Smooth muscle cell (in vitro differentiated cells): Measurements from ENCODE around the gene CMIP. TPM values are rescaled to one million over a fixed set of nuclear protein-coding genes. Genes with fewer than 3 reads are reported as not detected.

ENCODE experiments used
- DNase-seq: peaks from one replicate; lab custom pipeline; 2025; ENCODE audit not compliant: unreplicated experiment; lab: John Stamatoyannopoulos, UW
- H2AFZ ChIP-seq: fragments of 200-600 bp; sonication (generic); 2 replicates; pipeline ENCODE4 v1.6.0; 2016; ENCODE audit warnings: antibody characterized with exemption, low read depth, mild to moderate bottlenecking
- H3F3A ChIP-seq: fragments of 200-600 bp; sonication (generic); 2 replicates; pipeline ENCODE4 v1.6.0; 2017; ENCODE audit warnings: antibody characterized with exemption, low read depth
- H3K27ac ChIP-seq: fragments of 200-600 bp; sonication (generic); 2 replicates; pipeline ENCODE4 v1.5.1; 2016; ENCODE audit warnings: low read depth, mild to moderate bottlenecking
- H3K27me3 ChIP-seq: fragments of 200-600 bp; sonication (generic); 2 replicates; pipeline ENCODE4 v1.6.1; 2016; ENCODE audit warnings: low read depth, mild to moderate bottlenecking
- H3K36me3 ChIP-seq: fragments of 200-600 bp; sonication (generic); 2 replicates; pipeline ENCODE4 v1.5.1; 2016; ENCODE audit warnings: low read depth
- H3K4me1 ChIP-seq: fragments of 200-600 bp; sonication (generic); 2 replicates; pipeline ENCODE4 v1.5.1; 2016; ENCODE audit warnings: low read depth
- H3K4me2 ChIP-seq: fragments of 200-600 bp; sonication (generic); 2 replicates; pipeline ENCODE4 v1.6.0; 2016; ENCODE audit warnings: mild to moderate bottlenecking
- H3K4me3 ChIP-seq: fragments of 200-600 bp; sonication (generic); 2 replicates; pipeline ENCODE4 v1.5.1; 2016; ENCODE audit warnings: mild to moderate bottlenecking
- H3K79me2 ChIP-seq: fragments of 200-600 bp; sonication (generic); 2 replicates; pipeline ENCODE4 v1.6.0; 2016; ENCODE audit warnings: low read depth, mild to moderate bottlenecking
- H3K9ac ChIP-seq: fragments of 200-600 bp; sonication (generic); 2 replicates; pipeline ENCODE4 v1.6.0; 2016; ENCODE audit warnings: low read depth
- H3K9me3 ChIP-seq: fragments of 200-600 bp; sonication (generic); replicated peaks from 2 replicates; pipeline ENCODE4 v1.5.1; 2016; ENCODE audit warnings: low read depth
- H4K20me1 ChIP-seq: fragments of 200-600 bp; sonication (generic); 2 replicates; pipeline ENCODE4 v1.6.0; 2016; ENCODE audit warnings: low read depth
- WGBS: methylation state at CpG from one replicate; pipeline ENCODE4 v1.1.7; 2016; ENCODE audit warnings: low lambda C conversion rate; 5-methylcytosine and 5-hydroxymethylcytosine counted together
- polyA plus RNA-seq: library from polyadenylated mRNA; unstranded; fragments of >200 nt; fragmentation: Nextera tagmentation; extraction: Ambion mirVana; gene quantifications from 2 replicates; pipeline ENCODE4 v1.2.1, GENCODE V29; 2016
- total RNA-seq: library from RNA; depleted of rRNA; stranded (reverse); fragments of >200 nt; gene quantifications from 2 replicates; pipeline ENCODE4 v1.2.3, GENCODE V29; 2014
- TF ChIP-seq, protein P1 (sequence below): fragments of 200-600 bp; sonication (generic); IDR thresholded peaks from 2 replicates; pipeline ENCODE4 v1.5.1; 2017; ENCODE audit warnings: borderline replicate concordance, mild to moderate bottlenecking, antibody characterized with exemption; ENCODE audit not compliant: insufficient read depth, poor library complexity, severe bottlenecking

The CMIP gene
- total and polyA plus RNA-seq, 2 experiments from 2014 or later: 2.5 to 44.5 TPM

DNA sequence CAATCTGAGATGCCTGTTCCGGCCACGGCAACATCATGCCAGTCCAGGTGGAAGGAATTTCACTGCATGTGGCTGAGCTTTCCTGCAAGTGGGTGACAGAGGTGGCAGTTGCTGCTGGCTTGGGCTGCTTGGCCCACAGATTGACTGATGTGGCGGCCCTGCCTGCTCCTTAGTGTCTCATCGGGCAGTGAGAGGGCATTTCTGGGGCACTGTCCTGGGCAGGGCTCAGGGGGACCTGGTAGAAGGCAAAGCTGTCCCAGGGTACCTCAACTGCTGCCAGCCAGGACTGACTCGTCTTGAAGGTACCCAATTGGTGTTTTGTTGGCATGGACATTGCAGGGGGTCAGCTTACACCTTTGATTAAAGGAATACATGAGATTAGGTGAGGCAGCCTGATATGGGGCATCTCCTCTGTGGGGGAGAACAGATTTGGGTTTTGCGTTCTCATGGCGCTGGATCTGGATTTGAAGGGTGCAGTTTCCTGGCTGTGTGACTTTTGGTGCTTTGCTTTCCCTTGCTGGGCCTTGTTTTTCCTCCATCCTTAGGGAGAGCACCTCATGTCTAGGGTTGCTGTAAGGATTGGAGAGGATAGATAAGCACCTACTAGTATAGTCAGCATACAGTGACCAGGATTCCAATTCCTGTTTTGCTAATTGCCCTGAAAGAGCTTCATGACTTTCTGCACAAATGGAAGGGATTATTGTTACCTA is 5.4 kb downstream of the CMIP start:
- Histone ChIP-seq H3K4me3 (no peak overlapping the region), H3F3A (no peaks in the 10 kb centered on the region), H4K20me1 (peaks cover 83% of the 10 kb centered on the region), H3K27ac (no peak overlapping the region), H3K36me3 (no peaks in the 10 kb centered on the region), H3K4me1 (peaks cover 31% of the 10 kb centered on the region), H3K79me2 (peaks cover 100% of the 10 kb centered on the region), H2AFZ (no peak overlapping the region), H3K27me3 (no peaks in the 10 kb centered on the region), H3K4me2 (no peak overlapping the region), H3K9me3 (no peaks in the 10 kb centered on the region), H3K9ac (no peak overlapping the region)
- WGBS: 97% methylated on average over 7 of the region's 7 CpGs
- TF ChIP-seq, protein P1, sequence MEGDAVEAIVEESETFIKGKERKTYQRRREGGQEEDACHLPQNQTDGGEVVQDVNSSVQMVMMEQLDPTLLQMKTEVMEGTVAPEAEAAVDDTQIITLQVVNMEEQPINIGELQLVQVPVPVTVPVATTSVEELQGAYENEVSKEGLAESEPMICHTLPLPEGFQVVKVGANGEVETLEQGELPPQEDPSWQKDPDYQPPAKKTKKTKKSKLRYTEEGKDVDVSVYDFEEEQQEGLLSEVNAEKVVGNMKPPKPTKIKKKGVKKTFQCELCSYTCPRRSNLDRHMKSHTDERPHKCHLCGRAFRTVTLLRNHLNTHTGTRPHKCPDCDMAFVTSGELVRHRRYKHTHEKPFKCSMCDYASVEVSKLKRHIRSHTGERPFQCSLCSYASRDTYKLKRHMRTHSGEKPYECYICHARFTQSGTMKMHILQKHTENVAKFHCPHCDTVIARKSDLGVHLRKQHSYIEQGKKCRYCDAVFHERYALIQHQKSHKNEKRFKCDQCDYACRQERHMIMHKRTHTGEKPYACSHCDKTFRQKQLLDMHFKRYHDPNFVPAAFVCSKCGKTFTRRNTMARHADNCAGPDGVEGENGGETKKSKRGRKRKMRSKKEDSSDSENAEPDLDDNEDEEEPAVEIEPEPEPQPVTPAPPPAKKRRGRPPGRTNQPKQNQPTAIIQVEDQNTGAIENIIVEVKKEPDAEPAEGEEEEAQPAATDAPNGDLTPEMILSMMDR: no peak
- no peak for DNase-seq

DNA sequence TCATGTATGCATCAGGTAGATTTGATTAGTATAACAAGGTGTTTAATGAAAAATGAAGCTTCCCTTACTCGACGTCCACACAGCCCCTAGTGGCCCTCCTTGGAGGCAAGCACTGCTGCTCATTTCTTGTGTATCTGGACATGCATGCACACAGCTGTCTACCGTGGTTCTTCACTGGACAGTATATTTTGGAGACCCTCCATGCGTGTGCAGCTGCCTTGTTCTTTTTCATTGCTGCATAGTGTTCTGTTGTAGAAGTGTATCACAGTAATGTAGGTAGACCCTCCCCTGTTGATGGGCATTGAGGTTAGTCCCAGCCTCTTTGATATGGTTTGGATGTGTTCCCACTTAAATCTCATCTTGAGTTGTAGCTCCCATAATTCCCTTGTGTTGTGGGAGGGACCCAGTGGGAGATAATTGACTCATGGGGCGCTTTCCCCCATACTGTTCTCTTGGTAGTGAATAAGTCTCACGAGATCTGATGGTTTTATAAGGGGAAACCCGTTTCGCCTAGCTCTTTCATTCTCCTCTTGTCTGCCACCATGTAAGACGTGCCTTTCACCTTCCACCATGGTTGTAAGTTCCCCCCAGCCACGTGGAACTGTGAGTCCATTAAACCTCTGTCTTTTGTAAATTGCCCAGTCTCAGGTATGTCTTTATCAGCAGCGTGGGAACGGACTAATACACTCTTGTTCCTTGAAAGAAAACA is 6.3 kb downstream of the CMIP start:
- peaks cover 92% of the 10 kb centered on the region for H4K20me1 ChIP-seq
- 87% methylated on average over 12 of the region's 12 CpGs for WGBS
- no peak overlapping the region for H3K4me3 ChIP-seq
- no peaks in the 10 kb centered on the region for H3K9me3 ChIP-seq
- no peaks in the 10 kb centered on the region for H3K27me3 ChIP-seq
- H3K36me3 ChIP-seq: no peaks in the 10 kb centered on the region
- H3K4me1 ChIP-seq: peaks cover 31% of the 10 kb centered on the region
- no peak for DNase-seq
- TF ChIP-seq, protein P1: no peak
- peaks cover 100% of the 10 kb centered on the region for H3K79me2 ChIP-seq
- no peak overlapping the region for H2AFZ ChIP-seq
- H3K4me2 ChIP-seq: peak overlapping the region; percentile 24
- H3F3A ChIP-seq: no peaks in the 10 kb centered on the region
- no peak overlapping the region for H3K27ac ChIP-seq
- no peak overlapping the region for H3K9ac ChIP-seq

DNA sequence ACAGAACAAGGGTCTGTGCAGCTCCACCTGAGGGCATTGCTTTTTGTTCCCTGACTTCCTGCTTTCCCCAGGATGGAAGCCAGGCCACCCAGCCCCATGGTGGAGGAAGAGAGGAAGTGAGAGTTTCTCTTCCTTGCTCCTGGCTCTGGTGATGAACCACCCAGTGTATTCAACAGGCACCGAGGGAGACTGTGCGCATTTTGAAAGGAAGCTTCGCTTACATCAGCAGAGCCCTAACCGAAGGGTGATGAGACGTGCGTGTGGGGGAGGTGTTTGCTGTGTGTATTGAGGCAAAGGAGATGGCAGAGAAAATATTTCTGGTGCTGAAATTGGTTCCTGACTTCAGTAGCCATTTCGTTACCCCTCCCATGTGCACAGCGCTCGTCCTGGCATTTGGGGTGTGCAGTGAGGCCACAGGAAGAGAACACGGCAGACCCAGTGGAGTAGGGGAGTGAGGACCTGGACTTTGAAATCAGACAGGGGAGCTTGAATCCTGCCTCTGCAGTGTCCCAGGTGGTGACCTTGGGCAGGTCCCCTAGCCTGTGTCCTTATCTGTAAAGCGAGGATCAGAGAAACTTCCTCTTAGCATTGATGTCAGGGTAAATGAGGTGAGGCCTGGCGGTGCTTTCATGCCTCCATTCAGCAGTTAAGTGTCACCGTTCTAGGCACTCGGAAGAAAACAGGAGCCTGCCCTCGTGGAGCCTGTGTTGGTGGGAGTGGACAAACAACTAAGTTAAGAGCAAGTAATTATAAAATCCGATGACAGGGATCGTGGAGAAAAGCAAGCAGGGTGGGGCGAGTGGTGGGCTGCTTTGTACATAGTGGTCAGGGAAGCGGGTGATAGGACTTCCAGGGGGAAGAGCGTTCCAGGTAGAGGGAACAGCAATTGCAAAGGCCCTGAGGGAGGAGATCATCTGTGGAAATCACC is 7.4 kb downstream of the CMIP start:
- H3K4me3 ChIP-seq: no peak overlapping the region
- H3K4me1 ChIP-seq: peaks cover 28% of the 10 kb centered on the region
- no peaks in the 10 kb centered on the region for H3K9me3 ChIP-seq
- H3K27me3 ChIP-seq: no peaks in the 10 kb centered on the region
- WGBS: 75% methylated on average over 20 of the region's 20 CpGs
- H3F3A ChIP-seq: no peaks in the 10 kb centered on the region
- H3K36me3 ChIP-seq: no peaks in the 10 kb centered on the region
- H3K4me2 ChIP-seq: peak overlapping the region; percentile 24
- no peak for DNase-seq
- no peak overlapping the region for H2AFZ ChIP-seq
- TF ChIP-seq, protein P1: no peak
- H3K27ac ChIP-seq: no peak overlapping the region
- H3K79me2 ChIP-seq: peaks cover 96% of the 10 kb centered on the region
- no peak overlapping the region for H3K9ac ChIP-seq
- peaks cover 100% of the 10 kb centered on the region for H4K20me1 ChIP-seq
